Endodermal cell (in vitro differentiated cells): Measurements from ENCODE around the gene ANKRD7. TPM values are rescaled to one million over a fixed set of nuclear protein-coding genes. Genes with fewer than 3 reads are reported as not detected.

Experiments used
- DNase-seq: peaks from one replicate; pipeline ENCODE4 v3.0.0-alpha.2; 2017
- H3K27ac ChIP-seq: 2 replicates; pipeline ENCODE4 v1.5.1; 2013; ENCODE audit warnings: mild to moderate bottlenecking, low read depth, low read length, moderate library complexity
- H3K27me3 ChIP-seq: 2 replicates; pipeline ENCODE4 v1.6.1; 2013; ENCODE audit warnings: mild to moderate bottlenecking, low read length, moderate library complexity; ENCODE audit not compliant: insufficient read depth, control insufficient read depth, poor library complexity, severe bottlenecking
- H3K36me3 ChIP-seq: 2 replicates; pipeline ENCODE4 v1.7.0; 2013; ENCODE audit warnings: mild to moderate bottlenecking, low read length, moderate library complexity; ENCODE audit not compliant: control insufficient read depth, insufficient read depth
- H3K4me1 ChIP-seq: one replicate; pipeline ENCODE4 v1.7.0; 2013; ENCODE audit warnings: low read length; ENCODE audit not compliant: control insufficient read depth, insufficient read depth
- H3K4me3 ChIP-seq: 2 replicates; pipeline ENCODE4 v1.5.1; 2013; ENCODE audit warnings: mild to moderate bottlenecking, low read length, moderate library complexity
- H3K9ac ChIP-seq: 2 replicates; pipeline ENCODE4 v1.6.1; 2013; ENCODE audit warnings: mild to moderate bottlenecking, low read length, moderate library complexity; ENCODE audit not compliant: poor library complexity, severe bottlenecking; ENCODE audit errors: extremely low read depth
- H3K9me3 ChIP-seq: 2 replicates; pipeline ENCODE4 v1.6.1; 2013; ENCODE audit warnings: mild to moderate bottlenecking, low read length, moderate library complexity; ENCODE audit not compliant: control insufficient read depth
- H3K27ac Mint-ChIP-seq: 2 replicates; pipeline ENCODE4 v1.8.0; 2020; ENCODE audit warnings: mixed read lengths
- H3K27me3 Mint-ChIP-seq: 2 replicates; pipeline ENCODE4 v1.8.0; 2021; ENCODE audit warnings: mild to moderate bottlenecking, mixed read lengths; ENCODE audit not compliant: insufficient read depth
- H3K36me3 Mint-ChIP-seq: 2 replicates; pipeline ENCODE4 v1.8.0; 2020; ENCODE audit warnings: low read depth, mixed read lengths
- H3K4me1 Mint-ChIP-seq: 2 replicates; pipeline ENCODE4 v1.8.0; 2020; ENCODE audit warnings: mixed read lengths
- H3K4me3 Mint-ChIP-seq: 2 replicates; pipeline ENCODE4 v1.8.0; 2020; ENCODE audit warnings: mild to moderate bottlenecking, moderate library complexity, mixed read lengths
- H3K9me3 Mint-ChIP-seq: 2 replicates; pipeline ENCODE4 v1.8.0; 2020; ENCODE audit warnings: mild to moderate bottlenecking, mixed read lengths
- WGBS, 2 experiments: methylation state at CpG; one replicate each; pipeline versions ENCODE4 v1.1.5 to v1.1.7; 2013; ENCODE audit warnings: missing lambda C conversion rate in 2 of 2, mixed read lengths in 1 of 2; ENCODE audit not compliant: insufficient coverage in 1 of 2, insufficient read length in 1 of 2; 5-methylcytosine and 5-hydroxymethylcytosine counted together
- total RNA-seq, 2 donors: library from RNA; stranded (reverse); fragmentation: NEBNext Ultra II Directional in 1 of 2; extraction: Animal tissue kit (Norgen Biotek cat#: 25700) in 1 of 2; gene quantifications; 2 replicates in 1 of 2; 3 replicates in 1 of 2; pipeline ENCODE4 v1.2.1, GENCODE V29; 2021
- TF ChIP-seq, protein P1 (sequence below): fragments of 200-600 bp; sonication (generic); conservative IDR thresholded peaks from 2 replicates; pipeline ENCODE4 v1.5.0; 2021; ENCODE audit warnings: antibody characterized with exemption, mild to moderate bottlenecking

The ANKRD7 gene
- total RNA-seq, 2 donors from 2014 or later = not detected

DNA sequence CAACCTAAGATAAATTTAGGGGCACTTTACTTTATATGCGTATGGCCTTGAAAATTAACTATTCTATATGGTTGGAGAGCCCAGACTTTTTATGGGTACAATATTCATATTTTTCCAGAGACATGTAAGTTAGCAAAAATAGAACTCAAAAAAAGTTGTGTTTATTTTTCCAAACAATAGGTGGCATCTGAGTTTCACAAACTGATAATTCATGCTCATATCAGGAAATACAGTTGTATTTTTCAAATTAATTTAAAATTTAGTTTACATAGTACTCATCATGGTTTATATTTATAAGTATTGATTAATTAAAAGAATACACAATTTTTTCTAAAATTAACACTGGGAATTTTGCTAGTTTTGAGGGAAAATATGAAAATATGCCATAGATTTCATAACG is 34.6 kb downstream of the ANKRD7 start:
- H3K9ac ChIP-seq = no peak overlapping the region
- H3K27ac ChIP-seq = no peak overlapping the region
- no peaks in the 10 kb centered on the region for H3K36me3 Mint-ChIP-seq
- no peak for DNase-seq
- H3K9me3 Mint-ChIP-seq = no peaks in the 10 kb centered on the region
- H3K9me3 ChIP-seq = peaks cover 25% of the 10 kb centered on the region
- H3K27me3 Mint-ChIP-seq = no peaks in the 10 kb centered on the region
- no peaks in the 10 kb centered on the region for H3K27me3 ChIP-seq
- 100% methylated on average over 1 of the region's 2 CpGs; no CpG with 5 or more reads in 1 of the 2 experiments for WGBS, 2 experiments
- no peak overlapping the region for H3K4me3 ChIP-seq
- H3K4me1 Mint-ChIP-seq = peaks cover 5% of the 10 kb centered on the region
- no peak overlapping the region for H3K4me3 Mint-ChIP-seq
- H3K27ac Mint-ChIP-seq = no peak overlapping the region
- no peaks in the 10 kb centered on the region for H3K36me3 ChIP-seq
- peaks cover 4% of the 10 kb centered on the region for H3K4me1 ChIP-seq
- TF ChIP-seq, protein P1, sequence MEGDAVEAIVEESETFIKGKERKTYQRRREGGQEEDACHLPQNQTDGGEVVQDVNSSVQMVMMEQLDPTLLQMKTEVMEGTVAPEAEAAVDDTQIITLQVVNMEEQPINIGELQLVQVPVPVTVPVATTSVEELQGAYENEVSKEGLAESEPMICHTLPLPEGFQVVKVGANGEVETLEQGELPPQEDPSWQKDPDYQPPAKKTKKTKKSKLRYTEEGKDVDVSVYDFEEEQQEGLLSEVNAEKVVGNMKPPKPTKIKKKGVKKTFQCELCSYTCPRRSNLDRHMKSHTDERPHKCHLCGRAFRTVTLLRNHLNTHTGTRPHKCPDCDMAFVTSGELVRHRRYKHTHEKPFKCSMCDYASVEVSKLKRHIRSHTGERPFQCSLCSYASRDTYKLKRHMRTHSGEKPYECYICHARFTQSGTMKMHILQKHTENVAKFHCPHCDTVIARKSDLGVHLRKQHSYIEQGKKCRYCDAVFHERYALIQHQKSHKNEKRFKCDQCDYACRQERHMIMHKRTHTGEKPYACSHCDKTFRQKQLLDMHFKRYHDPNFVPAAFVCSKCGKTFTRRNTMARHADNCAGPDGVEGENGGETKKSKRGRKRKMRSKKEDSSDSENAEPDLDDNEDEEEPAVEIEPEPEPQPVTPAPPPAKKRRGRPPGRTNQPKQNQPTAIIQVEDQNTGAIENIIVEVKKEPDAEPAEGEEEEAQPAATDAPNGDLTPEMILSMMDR = no peak

GRCh38 chr7:118264836-118265235 is 40.3 kb downstream of the ANKRD7 start:
- Histone ChIP-seq H3K27me3 (no peaks in the 10 kb centered on the region), H3K4me1 (peaks cover 3% of the 10 kb centered on the region), H3K36me3 (no peaks in the 10 kb centered on the region), H3K9ac (no peak overlapping the region), H3K9me3 (peaks cover 19% of the 10 kb centered on the region), H3K4me3 (no peak overlapping the region), H3K27ac (no peak overlapping the region)
- Mint-ChIP-seq H3K27ac (no peak overlapping the region), H3K27me3 (no peaks in the 10 kb centered on the region), H3K4me1 (peaks cover 2% of the 10 kb centered on the region), H3K9me3 (peaks cover 7% of the 10 kb centered on the region), H3K4me3 (no peak overlapping the region), H3K36me3 (peaks cover 5% of the 10 kb centered on the region)
- TF ChIP-seq, protein P1 = no peak
- no peak for DNase-seq

- H3K9me3 Mint-ChIP-seq = no peaks in the 10 kb centered on the region
- TF ChIP-seq, protein P1 = no peak
- H3K4me1 Mint-ChIP-seq = peaks cover 20% of the 10 kb centered on the region
- H3K27ac Mint-ChIP-seq = no peak overlapping the region
- no peaks in the 10 kb centered on the region for H3K36me3 Mint-ChIP-seq
- Histone ChIP-seq H3K9ac (no peak overlapping the region), H3K9me3 (no peaks in the 10 kb centered on the region), H3K36me3 (no peaks in the 10 kb centered on the region), H3K27ac (no peak overlapping the region), H3K4me3 (peak overlapping the region; percentile 41), H3K27me3 (no peaks in the 10 kb centered on the region), H3K4me1 (no peaks in the 10 kb centered on the region)
- 81 to 100% methylated on average over 2 of the region's 2 CpGs for WGBS, 2 experiments
- DNase-seq = no peak
- no peak overlapping the region for H3K4me3 Mint-ChIP-seq
- no peaks in the 10 kb centered on the region for H3K27me3 Mint-ChIP-seq
Observed at GRCh38 chr7:118280319-118281012, 56.0 kb downstream of the ANKRD7 start.
